IPS-20b (cell line): ENCODE data around the gene CLDN19.

Experiments used
- H3K27ac ChIP-seq: one replicate; pipeline ENCODE4 v1.5.1; 2013; ENCODE audit warnings: low read length
- H3K27me3 ChIP-seq: 2 replicates; pipeline ENCODE4 v1.6.1; 2013; ENCODE audit warnings: mild to moderate bottlenecking, low read length, inconsistent platforms; ENCODE audit not compliant: insufficient read depth
- H3K36me3 ChIP-seq: 2 replicates; pipeline ENCODE4 v1.6.1; 2013; ENCODE audit warnings: low read depth, mild to moderate bottlenecking, inconsistent platforms, low read length, moderate library complexity; ENCODE audit not compliant: insufficient read depth
- H3K4me1 ChIP-seq: 2 replicates; pipeline ENCODE4 v1.6.1; 2013; ENCODE audit warnings: mild to moderate bottlenecking, control low read depth, inconsistent platforms, low read length, moderate library complexity; ENCODE audit not compliant: insufficient read depth
- H3K4me3 ChIP-seq: 2 replicates; pipeline ENCODE4 v1.5.1; 2013; ENCODE audit warnings: mild to moderate bottlenecking, low read length, inconsistent platforms
- H3K9ac ChIP-seq: 2 replicates; pipeline ENCODE4 v1.6.1; 2013; ENCODE audit warnings: low read depth, mild to moderate bottlenecking, inconsistent platforms, low read length, moderate library complexity
- H3K9me3 ChIP-seq: 2 replicates; pipeline ENCODE4 v1.6.1; 2013; ENCODE audit warnings: mild to moderate bottlenecking, low read depth, low read length, inconsistent platforms; ENCODE audit not compliant: insufficient read depth

The CLDN19 gene

DNA sequence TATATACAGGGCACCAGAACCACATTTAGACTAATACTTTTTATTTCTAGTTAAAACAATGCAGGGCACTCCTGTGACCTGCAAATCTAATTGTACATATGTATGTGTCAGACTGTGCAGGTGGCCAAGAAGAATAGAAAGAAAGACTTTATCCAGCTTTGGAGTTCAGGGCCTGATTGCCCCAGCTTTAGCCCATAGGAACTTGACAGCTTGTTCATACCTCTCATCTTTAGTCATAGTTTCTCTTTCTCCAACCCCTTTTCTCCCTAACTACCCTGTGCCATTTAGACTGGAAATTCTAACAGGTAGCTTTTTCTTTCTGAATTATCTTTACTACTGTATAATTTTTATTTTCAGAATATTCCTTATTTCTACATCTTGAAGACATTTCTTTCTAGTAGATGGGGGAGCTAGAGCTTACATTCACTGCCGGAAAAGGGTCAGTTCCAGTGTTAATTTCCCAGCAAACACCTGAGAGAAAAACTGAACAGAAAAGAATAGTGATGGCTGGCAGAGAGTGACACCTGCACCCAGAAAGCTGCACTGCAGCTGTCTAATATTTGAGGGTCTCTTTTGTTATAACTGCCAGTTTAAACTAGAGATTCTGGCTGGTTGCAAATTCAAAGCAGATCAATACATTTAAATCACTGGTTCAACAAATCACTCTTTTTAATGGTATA is 49.4 kb downstream of the CLDN19 start:
- Histone ChIP-seq H3K9ac (no peak overlapping the region), H3K4me1 (peaks cover 22% of the 10 kb centered on the region), H3K27ac (no peak overlapping the region), H3K9me3 (no peaks in the 10 kb centered on the region), H3K4me3 (peak overlapping the region; percentile 23; the same call in 1 of the 2 replicates), H3K36me3 (peaks cover 79% of the 10 kb centered on the region), H3K27me3 (no peaks in the 10 kb centered on the region)

DNA sequence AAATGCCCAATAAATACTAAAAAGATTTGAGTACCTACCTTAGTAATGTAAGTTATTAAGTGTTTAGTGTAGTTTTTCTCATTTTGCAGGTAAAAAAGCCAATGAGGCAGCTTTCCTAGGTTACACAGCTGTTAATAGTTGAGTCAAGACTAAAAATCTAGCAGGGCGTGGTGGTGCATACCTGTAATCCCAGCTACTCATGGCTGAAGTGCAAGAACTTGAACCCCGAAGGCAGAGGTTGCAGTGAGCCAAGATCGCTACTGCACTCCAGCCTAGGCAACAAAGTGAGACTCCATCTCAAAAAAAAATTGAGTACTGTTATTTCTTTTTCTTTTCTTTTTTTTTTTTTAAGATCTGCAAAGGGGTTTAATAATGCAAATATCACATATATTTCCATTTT is 50.1 kb downstream of the CLDN19 start:
- peaks cover 30% of the 10 kb centered on the region for H3K4me1 ChIP-seq
- H3K9me3 ChIP-seq, result no peaks in the 10 kb centered on the region
- H3K36me3 ChIP-seq, result peaks cover 79% of the 10 kb centered on the region
- no peaks in the 10 kb centered on the region for H3K27me3 ChIP-seq
- no peak overlapping the region for H3K27ac ChIP-seq
- H3K4me3 ChIP-seq, result no peak overlapping the region
- no peak overlapping the region for H3K9ac ChIP-seq

DNA sequence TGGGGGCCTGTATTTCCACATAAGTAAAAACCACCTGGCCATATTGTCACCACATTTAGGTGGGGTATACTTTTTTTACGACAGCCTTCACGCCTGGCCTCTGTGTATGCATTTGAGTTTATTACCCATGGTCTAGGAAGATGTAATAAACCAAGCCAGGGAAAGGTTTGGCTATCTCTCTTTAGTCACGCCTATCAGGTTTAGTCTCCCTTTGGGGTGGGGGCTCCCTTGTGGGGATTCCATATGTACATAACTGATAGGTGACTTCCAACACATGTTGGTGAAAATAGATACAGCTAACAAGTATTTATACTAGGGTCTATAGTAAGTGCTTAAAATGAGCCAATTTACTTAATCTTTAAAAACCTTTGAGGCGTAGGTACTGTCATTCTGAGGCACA is 53.6 kb downstream of the CLDN19 start:
- H3K9ac ChIP-seq, result no peak overlapping the region
- no peak overlapping the region for H3K27ac ChIP-seq
- peaks cover 30% of the 10 kb centered on the region for H3K4me1 ChIP-seq
- no peaks in the 10 kb centered on the region for H3K27me3 ChIP-seq
- H3K36me3 ChIP-seq, result peaks cover 66% of the 10 kb centered on the region
- H3K9me3 ChIP-seq, result no peaks in the 10 kb centered on the region
- H3K4me3 ChIP-seq, result peak overlapping the region; percentile 86; the same call in 1 of the 2 replicates

DNA sequence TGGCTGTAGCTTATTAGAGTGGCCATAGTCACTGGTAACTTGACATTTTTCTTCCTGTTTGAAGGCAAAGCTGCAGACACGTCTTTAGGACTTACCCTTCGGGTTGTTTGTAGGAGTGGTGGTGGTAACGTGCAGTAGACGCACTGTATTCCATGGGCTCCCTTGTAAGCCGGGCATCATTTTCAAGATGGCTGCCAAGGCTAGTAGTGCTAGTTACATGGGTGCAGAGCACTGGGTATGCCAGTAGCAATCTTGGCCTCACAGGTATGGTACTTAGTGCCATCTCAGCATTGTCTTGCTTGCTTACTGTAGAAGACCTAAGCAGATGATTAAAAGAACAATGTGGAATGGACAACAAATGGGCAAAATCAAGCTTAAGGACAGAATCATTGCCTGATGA is 55.9 kb downstream of the CLDN19 start:
- no peaks in the 10 kb centered on the region for H3K9me3 ChIP-seq
- no peaks in the 10 kb centered on the region for H3K27me3 ChIP-seq
- peak overlapping the region; percentile 86 for H3K4me3 ChIP-seq
- H3K9ac ChIP-seq, result peak overlapping the region; percentile 87; the same call in 1 of the 2 replicates
- peaks cover 26% of the 10 kb centered on the region; the same call in 1 of the 2 replicates for H3K4me1 ChIP-seq
- H3K27ac ChIP-seq, result no peak overlapping the region
- H3K36me3 ChIP-seq, result peaks cover 57% of the 10 kb centered on the region
